Caco-2 (cell line): Measurements from ENCODE around the gene CACNA2D4. TPM values are rescaled to one million over a fixed set of nuclear protein-coding genes. Genes with fewer than 3 reads are reported as not detected.
A peak's percentile ranks its signal among the peaks of the same experiment; 100 is the strongest.

Experiments used
- BruUV-seq: library from RNA; stranded (reverse); fragments of 400-500 nt; replicated peaks from 2 replicates; lab custom pipeline; 2021; lab: Mats Ljungman, UMichigan
- CTCF ChIA-PET: fragments of 300-600 bp; sonication (Branson Sonifier 250); formaldehyde crosslinking; loops from one replicate; lab custom pipeline; 2022; ENCODE audit warnings: antibody characterized with exemption; lab: Charles Lee
- POLR2A ChIA-PET: fragments of 300-600 bp; sonication (Branson Sonifier 250); formaldehyde crosslinking; loops from one replicate; lab custom pipeline; 2022; ENCODE audit warnings: antibody characterized with exemption; lab: Charles Lee
- DNase-seq, 2 experiments: peaks; one replicate each; pipeline versions ENCODE4 v3.0.0 to v3.0.0-alpha.2; 2020 to 2022
- H3K27me3 ChIP-seq: replicated peaks from 2 replicates; pipeline ENCODE4 v1.6.0; 2011; ENCODE audit warnings: low read length; ENCODE audit not compliant: control insufficient read depth, insufficient read depth
- H3K36me3 ChIP-seq: 2 replicates; pipeline ENCODE4 v1.5.1; 2011; ENCODE audit warnings: low read length; ENCODE audit not compliant: control insufficient read depth, insufficient read depth
- H3K4me1 ChIP-seq: fragments of 250-450 bp; sonication (Bioruptor Pico); 2 replicates; pipeline ENCODE4 v1.5.1; 2020; ENCODE audit warnings: mild to moderate bottlenecking
- H3K4me3 ChIP-seq: 2 replicates; pipeline ENCODE4 v1.5.1; 2011; ENCODE audit warnings: low read depth, mild to moderate bottlenecking, control low read depth, low read length
- H3K9me3 ChIP-seq: fragments of 250-450 bp; sonication (Bioruptor Pico); 2 replicates; pipeline ENCODE4 v1.5.1; 2020; ENCODE audit warnings: mild to moderate bottlenecking, moderate library complexity
- H3K27ac Mint-ChIP-seq: one replicate; pipeline ENCODE4 v1.8.0; 2022; ENCODE audit warnings: mixed read lengths; ENCODE audit not compliant: unreplicated experiment
- H3K27me3 Mint-ChIP-seq: one replicate; pipeline ENCODE4 v1.8.0; 2022; ENCODE audit warnings: mixed read lengths; ENCODE audit not compliant: insufficient read depth, unreplicated experiment
- H3K36me3 Mint-ChIP-seq: one replicate; pipeline ENCODE4 v1.8.0; 2022; ENCODE audit warnings: mild to moderate bottlenecking, mixed read lengths; ENCODE audit not compliant: insufficient read depth, unreplicated experiment
- H3K4me1 Mint-ChIP-seq: one replicate; pipeline ENCODE4 v1.8.0; 2022; ENCODE audit warnings: low read depth, mixed read lengths; ENCODE audit not compliant: unreplicated experiment
- H3K4me3 Mint-ChIP-seq: one replicate; pipeline ENCODE4 v1.8.0; 2022; ENCODE audit warnings: mild to moderate bottlenecking, moderate library complexity, mixed read lengths; ENCODE audit not compliant: unreplicated experiment
- H3K9me3 Mint-ChIP-seq: one replicate; pipeline ENCODE4 v1.8.0; 2022; ENCODE audit warnings: mixed read lengths; ENCODE audit not compliant: unreplicated experiment
- intact Hi-C: fragments of 100-400 bp; cut with micrococcal nuclease; formaldehyde crosslinking; loops from one replicate; pipeline ENCODE4 v1.10.0; 2022; ENCODE audit not compliant: unreplicated experiment
- total RNA-seq: library from RNA; stranded (reverse); gene quantifications from 2 replicates; pipeline ENCODE4 v1.2.3, GENCODE V29; 2022
- TF ChIP-seq, protein P1 (sequence below), 2 experiments: fragments of 200-600 bp in 1 of 2; IDR thresholded peaks; 1 replicate in 1 of 2; 2 replicates in 1 of 2; pipeline versions ENCODE4 v1.5.1 to v1.8.0; 2011 to 2022; ENCODE audit warnings: antibody characterized with exemption in 1 of 2, control low read depth in 1 of 2, inconsistent platforms in 1 of 2, low read depth in 1 of 2, low read length in 1 of 2, mild to moderate bottlenecking in 1 of 2, moderate library complexity in 1 of 2; ENCODE audit not compliant: insufficient read depth in 1 of 2, severe bottlenecking in 1 of 2, unreplicated experiment in 1 of 2

Gene CACNA2D4
- total RNA-seq, 1 experiment from 2014 or later: 2.2 TPM

DNA sequence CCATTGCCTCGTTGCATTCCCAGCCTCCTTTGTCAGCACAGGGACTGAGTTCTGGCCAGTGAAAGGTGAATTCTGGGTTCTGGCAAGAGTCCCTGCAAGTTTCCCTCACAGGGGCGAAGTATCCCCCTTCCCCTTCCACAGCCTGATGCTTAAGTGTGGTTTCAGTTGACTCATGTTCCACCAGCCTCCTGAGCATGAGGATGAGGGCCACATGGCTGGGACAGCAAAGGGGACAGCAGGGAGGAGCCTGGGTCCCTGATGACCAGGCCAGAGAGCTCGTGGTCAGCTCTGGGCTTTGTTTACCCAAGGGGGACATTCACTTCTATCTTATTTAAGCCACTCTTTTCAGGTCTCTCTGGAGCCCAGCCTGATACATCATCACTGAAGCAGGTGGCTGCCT is 36.5 kb downstream of the CACNA2D4 start:
- no peaks in the 10 kb centered on the region for H3K9me3 Mint-ChIP-seq
- no peaks in the 10 kb centered on the region for H3K4me1 Mint-ChIP-seq
- intact Hi-C loops: no loop called here
- no TSS peak for BruUV-seq
- ChIA-PET CTCF (interaction anchor here (0.6 kb wide), 1 partner anchor 910 kb away, joined by 3 read pairs; no protein-coding TSS in a partner anchor), POLR2A (no interaction called here)
- TF ChIP-seq, protein P1, sequence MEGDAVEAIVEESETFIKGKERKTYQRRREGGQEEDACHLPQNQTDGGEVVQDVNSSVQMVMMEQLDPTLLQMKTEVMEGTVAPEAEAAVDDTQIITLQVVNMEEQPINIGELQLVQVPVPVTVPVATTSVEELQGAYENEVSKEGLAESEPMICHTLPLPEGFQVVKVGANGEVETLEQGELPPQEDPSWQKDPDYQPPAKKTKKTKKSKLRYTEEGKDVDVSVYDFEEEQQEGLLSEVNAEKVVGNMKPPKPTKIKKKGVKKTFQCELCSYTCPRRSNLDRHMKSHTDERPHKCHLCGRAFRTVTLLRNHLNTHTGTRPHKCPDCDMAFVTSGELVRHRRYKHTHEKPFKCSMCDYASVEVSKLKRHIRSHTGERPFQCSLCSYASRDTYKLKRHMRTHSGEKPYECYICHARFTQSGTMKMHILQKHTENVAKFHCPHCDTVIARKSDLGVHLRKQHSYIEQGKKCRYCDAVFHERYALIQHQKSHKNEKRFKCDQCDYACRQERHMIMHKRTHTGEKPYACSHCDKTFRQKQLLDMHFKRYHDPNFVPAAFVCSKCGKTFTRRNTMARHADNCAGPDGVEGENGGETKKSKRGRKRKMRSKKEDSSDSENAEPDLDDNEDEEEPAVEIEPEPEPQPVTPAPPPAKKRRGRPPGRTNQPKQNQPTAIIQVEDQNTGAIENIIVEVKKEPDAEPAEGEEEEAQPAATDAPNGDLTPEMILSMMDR (IDR thresholded peaks at IDR 0.05; ENCODE audit: insufficient read depth in 1 of 2, low read depth in 1 of 2, low read length in 1 of 2, severe bottlenecking in 1 of 2, unreplicated experiment in 1 of 2): no peak
- H3K36me3 ChIP-seq: no peaks in the 10 kb centered on the region
- peak in 1 of 2 experiments; percentile 14 for DNase-seq
- H3K27me3 Mint-ChIP-seq: no peaks in the 10 kb centered on the region
- H3K9me3 ChIP-seq: no peaks in the 10 kb centered on the region
- H3K4me3 ChIP-seq: no peak overlapping the region
- no peaks in the 10 kb centered on the region for H3K27me3 ChIP-seq
- H3K4me3 Mint-ChIP-seq: no peak overlapping the region
- peaks cover 6% of the 10 kb centered on the region; the same call in 1 of the 2 replicates for H3K4me1 ChIP-seq
- H3K27ac Mint-ChIP-seq: no peak overlapping the region
- H3K36me3 Mint-ChIP-seq: no peaks in the 10 kb centered on the region

DNA sequence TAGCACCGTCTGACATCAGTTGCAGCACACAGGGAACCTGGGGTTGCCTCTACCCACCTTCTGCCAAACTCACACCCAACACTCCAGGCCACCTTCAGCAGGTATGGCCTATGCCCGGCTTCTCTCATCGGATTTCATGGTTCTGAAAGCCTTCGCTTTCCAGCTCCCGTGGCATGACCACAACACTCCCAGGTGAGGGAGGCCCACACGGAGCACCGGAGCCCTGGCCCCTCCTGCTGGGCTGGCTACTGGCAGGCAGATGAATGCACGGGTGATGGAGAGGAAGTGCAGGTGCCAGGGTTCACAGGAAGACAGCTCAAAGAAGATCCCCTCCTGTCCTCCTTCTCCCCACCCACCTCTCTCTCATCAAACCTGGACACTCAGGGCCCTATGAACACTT is 37.2 kb downstream of the CACNA2D4 start:
- peaks cover 6% of the 10 kb centered on the region; the same call in 1 of the 2 replicates for H3K4me1 ChIP-seq
- Mint-ChIP-seq H3K9me3 (no peaks in the 10 kb centered on the region), H3K4me1 (no peaks in the 10 kb centered on the region), H3K27me3 (no peaks in the 10 kb centered on the region), H3K4me3 (no peak overlapping the region), H3K27ac (no peak overlapping the region), H3K36me3 (no peaks in the 10 kb centered on the region)
- intact Hi-C loops: no loop called here
- no peak overlapping the region for H3K4me3 ChIP-seq
- H3K27me3 ChIP-seq: no peaks in the 10 kb centered on the region
- ChIA-PET POLR2A (no interaction called here), CTCF (interaction anchor here (0.6 kb wide), 2 partner anchors 578 to 910 kb away, joined by 3 read pairs; no protein-coding TSS in a partner anchor)
- H3K9me3 ChIP-seq: no peaks in the 10 kb centered on the region
- H3K36me3 ChIP-seq: no peaks in the 10 kb centered on the region
- no TSS peak for BruUV-seq
- no peak for DNase-seq
- TF ChIP-seq, protein P1 (IDR thresholded peaks at IDR 0.05; ENCODE audit: insufficient read depth in 1 of 2, low read depth in 1 of 2, low read length in 1 of 2, severe bottlenecking in 1 of 2, unreplicated experiment in 1 of 2): no peak

DNA sequence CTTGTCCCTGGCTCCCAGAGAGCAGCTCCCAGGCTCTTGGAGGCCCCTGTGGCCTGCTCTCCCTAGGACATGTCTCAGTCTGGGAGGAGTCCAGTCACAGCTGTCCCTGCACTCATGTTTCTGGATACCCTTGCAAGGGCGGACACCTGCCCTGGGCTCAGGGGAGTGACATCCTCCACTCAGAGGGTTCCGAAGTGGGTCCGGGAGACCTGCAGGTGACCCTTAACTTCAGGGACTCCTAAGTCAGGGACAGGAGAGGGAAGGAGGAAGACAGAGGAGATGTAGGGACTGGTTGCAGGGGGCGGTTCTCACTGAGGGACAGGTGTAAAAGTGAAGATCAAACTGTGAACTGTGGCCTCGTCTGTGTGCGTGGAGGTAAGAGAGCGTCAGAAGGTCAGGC is 37.6 kb downstream of the CACNA2D4 start:
- Histone ChIP-seq H3K9me3 (no peaks in the 10 kb centered on the region), H3K4me1 (peaks cover 6% of the 10 kb centered on the region; the same call in 1 of the 2 replicates), H3K36me3 (no peaks in the 10 kb centered on the region), H3K27me3 (no peaks in the 10 kb centered on the region), H3K4me3 (no peak overlapping the region)
- Mint-ChIP-seq H3K27me3 (peaks cover 2% of the 10 kb centered on the region), H3K36me3 (no peaks in the 10 kb centered on the region), H3K9me3 (no peaks in the 10 kb centered on the region), H3K4me3 (no peak overlapping the region), H3K4me1 (no peaks in the 10 kb centered on the region), H3K27ac (no peak overlapping the region)
- TF ChIP-seq, protein P1 (IDR thresholded peaks at IDR 0.05; ENCODE audit: insufficient read depth in 1 of 2, low read depth in 1 of 2, low read length in 1 of 2, severe bottlenecking in 1 of 2, unreplicated experiment in 1 of 2): no peak
- no TSS peak for BruUV-seq
- CTCF ChIA-PET: interaction anchor here (0.6 kb wide), 1 partner anchor 577 kb away, joined by 3 read pairs; no protein-coding TSS in a partner anchor
- POLR2A ChIA-PET: no interaction called here
- intact Hi-C loops: no loop called here
- peak in 1 of 2 experiments; percentile 28 for DNase-seq
